ENCODE data around the gene ISL1. TPM values are rescaled to one million over a fixed set of nuclear protein-coding genes. Genes with fewer than 3 reads are reported as not detected.

ISL1 gene
- polyA plus RNA-seq, 1 donor: 5.1 TPM

GRCh38 chr5:51439232-51439631 lies 56.0 kb downstream of the ISL1 start:
- H3K27ac ChIP-seq (ENCODE audit: low read length): no peak overlapping the region
- DNase-seq: no peak

More at GRCh38 chr5:51439232-51439631, 56.0 kb downstream of the ISL1 start:
- Histone ChIP-seq H3K9me3 (ENCODE audit: control insufficient read depth, low read depth, low read length) (no peaks in the 10 kb centered on the region), H3K27me3 (ENCODE audit: control insufficient read depth, insufficient read depth, low read length) (no peaks in the 10 kb centered on the region), H3K4me1 (ENCODE audit: control insufficient read depth, insufficient read depth, low read length) (no peaks in the 10 kb centered on the region), H3K36me3 (ENCODE audit: control insufficient read depth, insufficient read depth, low read length) (no peaks in the 10 kb centered on the region), H3K4me3 (ENCODE audit: low read length) (no peak overlapping the region)

Data from large intestine (tissue), 3 donors.